DOHH2 (cell line): Measurements from ENCODE around the gene C12orf56.

Experiments
- CTCF ChIP-seq: fragments of 200-600 bp; sonication (generic); IDR thresholded peaks from one replicate; pipeline ENCODE4 v1.5.1; 2014; ENCODE audit warnings: antibody characterized with exemption, mild to moderate bottlenecking, low read depth, low read length; ENCODE audit not compliant: poor library complexity, severe bottlenecking
- EZH2phosphoT487 ChIP-seq: fragments of 200-600 bp; sonication (generic); IDR thresholded peaks from 2 replicates; pipeline ENCODE4 v1.6.1; 2017; ENCODE audit warnings: borderline replicate concordance, mild to moderate bottlenecking, antibody characterized with exemption, low read length, moderate library complexity, mixed read lengths

- TF ChIP-seq CTCF (no peak), EZH2phosphoT487 (no peak)
These were observed 90.9 kb downstream of the C12orf56 start for GRCh38 chr12:64299628-64300027.
